ENCODE results near the gene CAPN3. TPM values are rescaled to one million over a fixed set of nuclear protein-coding genes. Genes with fewer than 3 reads are reported as not detected.

Gene CAPN3
- total and polyA plus RNA-seq, 2 donors (not counting 3 experiments of a cell fraction or from before 2014, with no cell fraction given): 2.2 to 3.7 TPM

DNA sequence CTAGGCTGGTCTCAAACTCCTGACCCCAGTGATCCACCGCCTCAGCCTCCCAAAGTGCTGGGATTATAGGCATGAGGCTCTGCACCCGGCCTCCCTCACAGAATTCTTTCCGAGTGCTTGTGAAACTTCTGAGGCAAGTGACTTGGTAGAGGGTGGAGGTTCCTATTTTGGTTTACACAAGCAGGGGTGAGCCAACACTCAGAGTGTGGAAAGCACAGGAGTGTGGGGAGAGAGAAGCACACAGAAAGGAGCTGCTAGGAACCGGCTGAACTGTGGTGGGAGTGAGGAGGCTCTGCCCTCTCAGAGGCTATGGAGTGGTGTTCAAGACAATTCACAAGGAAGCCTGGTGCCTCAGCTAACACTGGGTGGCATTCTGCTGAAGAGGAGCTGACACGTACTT is 7.7 kb downstream of the CAPN3 start:
- Histone ChIP-seq H2AFZ (ENCODE audit: low read depth, low read length) (no peak overlapping the region), H3K4me2 (ENCODE audit: insufficient read depth, low read length) (no peak overlapping the region), H3K27me3 (ENCODE audit: control insufficient read depth in 2 of 2, insufficient read depth in 2 of 2, low read length in 2 of 2) (peaks cover 0 to 3% of the 10 kb centered on the region in 2 experiments), H3K9me3 (replicated peaks; ENCODE audit: control insufficient read depth, insufficient read depth, low read length) (no peaks in the 10 kb centered on the region), H3K9me1 (replicated peaks; ENCODE audit: control insufficient read depth, extremely low read depth, insufficient read depth, low read length) (no peaks in the 10 kb centered on the region), H3K27ac (ENCODE audit: insufficient read depth, low read depth, low read length) (no peak overlapping the region), H3K36me3 (ENCODE audit: control insufficient read depth in 2 of 2, extremely low read depth in 1 of 2, insufficient read depth in 2 of 2, low read length in 2 of 2) (no peaks in the 10 kb centered on the region), H3K4me1 (ENCODE audit: control insufficient read depth, extremely low read depth, insufficient read depth, low read length) (no peaks in the 10 kb centered on the region), H4K20me1 (replicated peaks; ENCODE audit: control insufficient read depth, extremely low read depth, insufficient read depth, low read length) (no peaks in the 10 kb centered on the region), H3K4me3 (replicated peaks in 1 of 3; ENCODE audit: insufficient read depth in 1 of 3, low read depth in 1 of 3, low read length in 3 of 3) (no peak overlapping the region), H3K79me2 (ENCODE audit: control insufficient read depth, insufficient read depth, low read length) (no peaks in the 10 kb centered on the region), H3K9ac (replicated peaks; ENCODE audit: extremely low read depth, insufficient read depth, low read length) (no peak overlapping the region)
- dilution Hi-C loops (cut with MboI; ENCODE audit: extremely low pct_ligation_motif_present, low sequenced_read_pairs): no loop called here
- ChIA-PET POLR2A (no interaction called here), CTCF (interaction anchor here (0.5 to 2.5 kb wide), 5 partner anchors 11 to 709 kb away, joined by 3 to 13 read pairs (median 4); no protein-coding TSS in a partner anchor)
- intact Hi-C loops (cut with micrococcal nuclease): no loop called here
- TF ChIP-seq, protein P1, sequence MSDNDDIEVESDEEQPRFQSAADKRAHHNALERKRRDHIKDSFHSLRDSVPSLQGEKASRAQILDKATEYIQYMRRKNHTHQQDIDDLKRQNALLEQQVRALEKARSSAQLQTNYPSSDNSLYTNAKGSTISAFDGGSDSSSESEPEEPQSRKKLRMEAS (IDR thresholded peaks at IDR 0.05; ENCODE audit: insufficient read depth, insufficient read length): no peak
- TF ChIP-seq GATA2 (IDR thresholded peaks at IDR 0.05; ENCODE audit: insufficient read depth, insufficient read length, low read depth, low read length) (no peak), POLR2AphosphoS5 (IDR thresholded peaks at IDR 0.05; ENCODE audit: insufficient read depth, low read depth, low read length) (no peak), MYC (IDR thresholded peaks at IDR 0.05; ENCODE audit: low read depth, low read length) (no peak), EZH2 (IDR thresholded peaks at IDR 0.05; ENCODE audit: borderline replicate concordance, low read depth, low read length, severe bottlenecking) (no peak), FOS (IDR thresholded peaks at IDR 0.05; ENCODE audit: borderline replicate concordance, insufficient read depth, low read length) (no peak), POLR2A (IDR thresholded peaks at IDR 0.05; ENCODE audit: low read depth, low read length) (no peak), JUN (IDR thresholded peaks at IDR 0.05; ENCODE audit: borderline replicate concordance, insufficient read depth, insufficient read length, low read depth) (no peak)
- TF ChIP-seq, protein P2, sequence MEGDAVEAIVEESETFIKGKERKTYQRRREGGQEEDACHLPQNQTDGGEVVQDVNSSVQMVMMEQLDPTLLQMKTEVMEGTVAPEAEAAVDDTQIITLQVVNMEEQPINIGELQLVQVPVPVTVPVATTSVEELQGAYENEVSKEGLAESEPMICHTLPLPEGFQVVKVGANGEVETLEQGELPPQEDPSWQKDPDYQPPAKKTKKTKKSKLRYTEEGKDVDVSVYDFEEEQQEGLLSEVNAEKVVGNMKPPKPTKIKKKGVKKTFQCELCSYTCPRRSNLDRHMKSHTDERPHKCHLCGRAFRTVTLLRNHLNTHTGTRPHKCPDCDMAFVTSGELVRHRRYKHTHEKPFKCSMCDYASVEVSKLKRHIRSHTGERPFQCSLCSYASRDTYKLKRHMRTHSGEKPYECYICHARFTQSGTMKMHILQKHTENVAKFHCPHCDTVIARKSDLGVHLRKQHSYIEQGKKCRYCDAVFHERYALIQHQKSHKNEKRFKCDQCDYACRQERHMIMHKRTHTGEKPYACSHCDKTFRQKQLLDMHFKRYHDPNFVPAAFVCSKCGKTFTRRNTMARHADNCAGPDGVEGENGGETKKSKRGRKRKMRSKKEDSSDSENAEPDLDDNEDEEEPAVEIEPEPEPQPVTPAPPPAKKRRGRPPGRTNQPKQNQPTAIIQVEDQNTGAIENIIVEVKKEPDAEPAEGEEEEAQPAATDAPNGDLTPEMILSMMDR (IDR thresholded peaks at IDR 0.05; ENCODE audit: extremely low read depth in 1 of 2, insufficient read depth in 1 of 2, low read depth in 1 of 2, low read length in 2 of 2): no peak
- DNase-seq (ENCODE audit: low read depth, low spot score) (no peak), FAIRE-seq (no peak)
- BruUV-seq (replicated peaks): no TSS peak

Measured in endothelial cell of umbilical vein (primary cell).